Effector CD4-positive, alpha-beta T cell (primary cell): Measurements from ENCODE around the gene IL22.
"Not testable (repeated sequence)": the region's sequence is repeated elsewhere in the genome, so short reads cannot be mapped to it uniquely, and the experiment has no call there.

Source experiments
- DNase-seq: peaks from one replicate; pipeline ENCODE4 v3.0.0-alpha.2; 2020

Gene IL22

GRCh38 chr12:68227356-68227755 lies 26.0 kb downstream of the IL22 start:
- no peak for DNase-seq

GRCh38 chr12:68225576-68226476 lies 27.6 kb downstream of the IL22 start, which contains the start of gene IL26:
IL26 (minus strand) TSS chr12:68225810; CDS start chr12:68225756, 54 bp downstream.
- no peak for DNase-seq

DNA sequence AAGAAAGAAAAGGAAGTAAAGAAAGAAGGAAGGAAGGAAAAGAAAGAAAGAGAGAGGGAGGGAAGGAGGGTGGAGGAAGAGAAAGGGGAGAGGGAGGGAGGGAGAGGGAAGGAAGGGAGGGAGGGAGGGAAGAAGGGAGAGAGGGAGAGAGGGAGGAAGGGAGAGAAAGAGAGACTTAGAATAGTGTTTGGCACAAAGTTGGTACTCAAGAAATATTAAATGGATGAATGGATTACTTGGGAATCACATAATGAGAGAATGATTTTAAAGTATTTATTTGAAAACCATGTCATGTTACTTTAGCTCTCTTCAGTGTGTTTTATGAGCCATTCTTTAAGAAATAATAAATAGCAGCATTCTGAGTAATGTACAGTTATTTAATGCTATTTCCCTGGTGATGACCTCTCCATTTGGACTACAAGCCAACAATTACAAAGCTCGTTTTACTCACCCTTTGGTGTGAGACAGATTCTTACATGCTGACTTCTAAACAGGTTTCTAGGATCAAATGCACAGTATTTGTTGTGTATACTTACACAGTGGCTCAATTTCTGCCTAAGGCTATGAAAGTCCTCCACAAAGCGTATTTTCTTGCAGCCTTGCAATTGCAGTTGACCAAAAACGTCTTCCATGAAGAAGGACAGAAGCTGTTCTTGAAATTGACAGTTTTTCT lies 28.7 kb downstream of the IL22 start:
- DNase-seq: no peak

GRCh38 chr12:68223067-68223747 lies 30.2 kb downstream of the IL22 start:
- DNase-seq: peak; percentile 49

- no peak for DNase-seq
These were observed 31.1 kb downstream of the IL22 start for GRCh38 chr12:68222326-68222725.

GRCh38 chr12:68221497-68221896 lies 31.9 kb downstream of the IL22 start:
- no peak for DNase-seq

- DNase-seq: no peak
These were observed 42.5 kb downstream of the IL22 start for GRCh38 chr12:68210875-68211274.

- DNase-seq: not testable (repeated sequence)
These were observed 44.2 kb downstream of the IL22 start for GRCh38 chr12:68209048-68209728.

DNA sequence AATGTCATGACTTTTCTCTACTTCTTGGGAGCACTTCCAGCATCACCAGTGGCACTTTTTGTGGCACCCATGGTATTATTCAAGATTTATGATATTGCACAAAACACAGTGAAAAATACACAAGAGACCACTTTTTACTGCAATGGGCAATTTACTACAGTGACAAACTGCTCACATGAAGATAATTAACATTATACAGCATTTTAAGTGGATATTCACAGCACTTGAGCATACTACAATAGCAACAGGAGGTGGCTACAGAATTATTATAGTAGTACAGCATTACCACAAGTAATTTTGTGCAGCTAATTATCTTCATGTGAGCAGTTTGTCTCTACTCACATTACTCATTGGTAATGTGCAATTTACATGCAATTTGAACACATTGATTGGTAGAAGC lies 46.1 kb downstream of the IL22 start:
- no peak for DNase-seq

- no peak for DNase-seq
These were observed 47.0 kb downstream of the IL22 start for GRCh38 chr12:68206446-68206845.

DNA sequence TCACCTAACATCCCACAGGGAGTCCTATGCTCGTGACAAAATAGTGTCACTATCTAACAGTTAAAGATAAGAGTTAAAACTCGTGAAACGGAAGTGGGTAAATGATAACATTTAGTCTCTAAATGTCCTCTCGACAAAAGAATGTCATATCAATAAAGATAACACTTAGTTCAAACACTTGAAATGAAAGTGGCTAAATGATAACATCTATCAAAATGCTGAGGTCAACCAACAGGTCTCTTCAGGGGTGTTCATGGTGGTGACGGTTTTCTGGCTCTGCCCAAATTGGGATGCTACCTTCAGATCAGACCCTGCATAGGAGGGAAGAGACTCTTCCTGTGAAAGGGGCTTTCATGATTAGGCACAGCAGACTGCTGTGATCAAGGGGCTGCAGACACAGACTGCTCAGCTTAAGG lies 49.9 kb downstream of the IL22 start:
- no peak for DNase-seq

DNA sequence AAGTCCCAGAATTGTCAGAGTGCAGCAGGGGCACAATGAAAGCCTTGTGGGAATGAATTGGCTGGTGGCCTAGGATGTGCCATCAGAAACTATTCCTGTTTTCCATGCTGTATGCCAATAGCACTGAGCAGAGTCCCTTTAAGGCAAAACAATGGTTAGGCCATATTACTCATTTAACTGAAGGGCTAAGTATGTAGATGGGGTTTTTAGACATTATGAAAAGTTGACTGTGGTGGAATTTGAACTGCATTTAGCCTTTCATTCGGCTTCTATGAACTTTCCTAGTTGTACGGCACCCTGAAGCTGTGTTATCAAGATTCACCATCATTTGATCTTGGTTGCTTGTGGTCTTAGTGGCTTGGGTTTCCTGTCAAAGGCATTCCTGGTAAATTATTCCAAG lies 52.5 kb downstream of the IL22 start:
- no peak for DNase-seq

DNA sequence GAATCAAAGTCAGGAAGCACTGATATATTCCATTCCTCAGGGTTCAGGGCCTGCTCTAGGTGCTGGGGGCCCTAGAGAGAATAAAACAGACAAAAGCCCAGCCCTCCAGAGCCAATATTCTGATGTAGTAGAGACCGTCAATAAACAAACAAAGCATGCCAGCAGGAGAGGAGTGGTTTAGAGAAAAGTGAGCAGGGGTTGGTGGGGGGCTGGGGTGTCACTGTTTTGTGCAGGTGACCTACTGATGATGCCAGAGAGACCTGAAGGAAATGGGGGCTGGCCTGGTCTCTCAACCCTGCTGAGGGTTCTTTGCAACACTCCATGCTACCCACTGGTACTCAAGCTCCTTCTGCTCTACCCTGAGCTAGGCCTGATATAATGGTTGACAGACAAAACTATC lies 54.3 kb downstream of the IL22 start:
- DNase-seq: no peak

- no peak for DNase-seq
These were observed 54.8 kb downstream of the IL22 start for GRCh38 chr12:68198507-68199086.
